ENCODE results near the gene FLYWCH2. TPM values are rescaled to one million over a fixed set of nuclear protein-coding genes. Genes with fewer than 3 reads are reported as not detected.

FLYWCH2 gene
- total RNA-seq, 1 experiment from 2014 or later = 23.9 TPM

DNA sequence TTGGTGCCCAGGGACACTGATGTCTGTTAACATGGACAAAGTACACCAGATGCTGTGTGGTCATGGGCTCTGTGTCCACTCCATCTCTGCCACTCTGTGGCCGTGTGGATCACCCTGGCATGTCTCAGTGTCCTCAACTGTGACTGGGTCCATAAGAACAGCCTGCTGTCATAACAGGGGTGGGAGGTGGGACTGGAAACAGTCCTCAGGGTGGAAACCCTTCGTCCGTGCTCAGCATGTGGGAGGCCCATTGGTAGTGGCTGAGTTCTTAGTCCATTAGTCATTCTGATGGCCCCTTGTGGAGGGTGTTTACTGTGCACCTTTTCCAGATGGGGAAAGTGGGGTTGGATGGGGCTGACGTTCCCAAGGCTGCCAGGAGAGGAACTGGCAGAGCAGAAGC, 12.8 kb downstream of the FLYWCH2 start:
- no peaks in the 10 kb centered on the region for H3K27me3 ChIP-seq (replicated peaks; ENCODE audit: insufficient read depth, low read depth, low read length, poor library complexity)
- H3K4me3 ChIP-seq (ENCODE audit: low read depth, low read length, poor library complexity, severe bottlenecking) = no peak overlapping the region
- H3K4me1 ChIP-seq (ENCODE audit: insufficient read depth, low read length, poor library complexity, severe bottlenecking) = no peaks in the 10 kb centered on the region
- intact Hi-C loops (cut with micrococcal nuclease; ENCODE audit: unreplicated experiment) = no loop called here
- ChIA-PET POLR2A (ENCODE audit: low non-redundant PET) (no interaction called here), CTCF (no interaction called here)
- no TSS peak for BruUV-seq (replicated peaks)
- H3K27ac ChIP-seq (ENCODE audit: low read depth, low read length, poor library complexity, severe bottlenecking) = no peak overlapping the region
- no peaks in the 10 kb centered on the region for H3K9me3 ChIP-seq (ENCODE audit: low read depth, low read length, poor library complexity, severe bottlenecking)
- TF ChIP-seq, protein P1, sequence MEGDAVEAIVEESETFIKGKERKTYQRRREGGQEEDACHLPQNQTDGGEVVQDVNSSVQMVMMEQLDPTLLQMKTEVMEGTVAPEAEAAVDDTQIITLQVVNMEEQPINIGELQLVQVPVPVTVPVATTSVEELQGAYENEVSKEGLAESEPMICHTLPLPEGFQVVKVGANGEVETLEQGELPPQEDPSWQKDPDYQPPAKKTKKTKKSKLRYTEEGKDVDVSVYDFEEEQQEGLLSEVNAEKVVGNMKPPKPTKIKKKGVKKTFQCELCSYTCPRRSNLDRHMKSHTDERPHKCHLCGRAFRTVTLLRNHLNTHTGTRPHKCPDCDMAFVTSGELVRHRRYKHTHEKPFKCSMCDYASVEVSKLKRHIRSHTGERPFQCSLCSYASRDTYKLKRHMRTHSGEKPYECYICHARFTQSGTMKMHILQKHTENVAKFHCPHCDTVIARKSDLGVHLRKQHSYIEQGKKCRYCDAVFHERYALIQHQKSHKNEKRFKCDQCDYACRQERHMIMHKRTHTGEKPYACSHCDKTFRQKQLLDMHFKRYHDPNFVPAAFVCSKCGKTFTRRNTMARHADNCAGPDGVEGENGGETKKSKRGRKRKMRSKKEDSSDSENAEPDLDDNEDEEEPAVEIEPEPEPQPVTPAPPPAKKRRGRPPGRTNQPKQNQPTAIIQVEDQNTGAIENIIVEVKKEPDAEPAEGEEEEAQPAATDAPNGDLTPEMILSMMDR (conservative IDR thresholded peaks at IDR 0.05; ENCODE audit: low read depth, low read length) = no peak
- TF ChIP-seq EZH2 (IDR thresholded peaks at IDR 0.05; ENCODE audit: borderline replicate concordance, low read depth, low read length, poor library complexity, severe bottlenecking) = no peak
- no peaks in the 10 kb centered on the region for H3K36me3 ChIP-seq (ENCODE audit: insufficient read depth, low read length, poor library complexity, severe bottlenecking)
- no peak for DNase-seq (ENCODE audit: low spot score)

DNA sequence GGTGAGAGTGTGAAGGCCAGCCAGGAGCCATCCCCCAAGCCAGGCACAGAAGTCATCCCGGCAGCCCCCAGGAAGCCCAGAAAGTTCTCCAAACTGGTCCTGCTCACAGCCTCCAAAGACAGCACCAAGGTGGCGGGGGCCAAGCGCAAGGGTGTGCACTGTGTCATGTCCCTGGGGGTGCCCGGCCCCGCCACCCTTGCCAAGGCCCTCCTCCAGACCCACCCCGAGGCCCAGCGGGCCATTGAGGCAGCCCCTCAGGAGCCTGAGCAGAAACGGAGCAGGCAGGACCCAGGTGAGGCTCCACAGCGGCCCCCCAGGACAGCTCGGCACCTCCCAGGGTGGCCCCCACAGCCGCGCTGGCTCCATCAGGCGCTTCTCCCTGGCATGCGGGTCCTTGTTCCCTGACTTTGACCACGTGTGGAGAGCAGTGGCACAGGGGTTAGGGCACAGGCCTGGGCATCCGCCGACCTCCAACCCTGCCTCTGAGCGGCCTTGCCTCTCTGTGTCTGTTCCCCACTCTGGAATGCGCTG, 13.5 kb downstream of the FLYWCH2 start:
- POLR2A ChIA-PET (ENCODE audit: low non-redundant PET) = no interaction called here
- Histone ChIP-seq H3K4me1 (ENCODE audit: insufficient read depth, low read length, poor library complexity, severe bottlenecking) (no peaks in the 10 kb centered on the region), H3K9me3 (ENCODE audit: low read depth, low read length, poor library complexity, severe bottlenecking) (no peaks in the 10 kb centered on the region), H3K4me3 (ENCODE audit: low read depth, low read length, poor library complexity, severe bottlenecking) (no peak overlapping the region), H3K27me3 (replicated peaks; ENCODE audit: insufficient read depth, low read depth, low read length, poor library complexity) (no peaks in the 10 kb centered on the region), H3K36me3 (ENCODE audit: insufficient read depth, low read length, poor library complexity, severe bottlenecking) (no peaks in the 10 kb centered on the region), H3K27ac (ENCODE audit: low read depth, low read length, poor library complexity, severe bottlenecking) (no peak overlapping the region)
- intact Hi-C loops (cut with micrococcal nuclease; ENCODE audit: unreplicated experiment) = no loop called here
- TF ChIP-seq, protein P1 (conservative IDR thresholded peaks at IDR 0.05; ENCODE audit: low read depth, low read length) = no peak
- TF ChIP-seq EZH2 (IDR thresholded peaks at IDR 0.05; ENCODE audit: borderline replicate concordance, low read depth, low read length, poor library complexity, severe bottlenecking) = no peak
- CTCF ChIA-PET = interaction anchor here (0.5 kb wide), 1 partner anchor 914 kb away, joined by 3 read pairs; no protein-coding TSS in a partner anchor
- no TSS peak for BruUV-seq (replicated peaks)
- DNase-seq (ENCODE audit: low spot score) = no peak

DNA sequence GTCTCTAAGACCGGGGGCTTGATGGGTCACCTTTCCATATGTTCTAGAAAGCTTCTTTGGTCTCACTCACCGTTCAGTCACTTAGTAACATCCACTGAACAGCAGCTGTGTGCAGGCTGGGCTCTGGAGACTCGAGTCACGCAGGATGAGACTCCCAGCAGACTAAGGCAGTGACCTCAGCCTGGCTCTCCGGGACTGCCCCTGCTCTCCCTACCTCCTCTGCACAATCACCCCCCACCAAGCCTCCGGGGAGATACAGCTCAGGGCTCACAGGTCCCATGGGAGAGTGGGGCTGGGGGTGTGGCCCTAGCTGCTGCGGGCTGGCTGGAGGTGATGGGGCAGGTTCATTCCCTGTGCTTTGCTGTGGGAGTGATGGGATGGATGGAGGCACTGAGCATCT, 14.1 kb downstream of the FLYWCH2 start:
- Histone ChIP-seq H3K4me3 (ENCODE audit: low read depth, low read length, poor library complexity, severe bottlenecking) (no peak overlapping the region), H3K27ac (ENCODE audit: low read depth, low read length, poor library complexity, severe bottlenecking) (no peak overlapping the region), H3K36me3 (ENCODE audit: insufficient read depth, low read length, poor library complexity, severe bottlenecking) (no peaks in the 10 kb centered on the region), H3K27me3 (replicated peaks; ENCODE audit: insufficient read depth, low read depth, low read length, poor library complexity) (no peaks in the 10 kb centered on the region), H3K4me1 (ENCODE audit: insufficient read depth, low read length, poor library complexity, severe bottlenecking) (no peaks in the 10 kb centered on the region), H3K9me3 (ENCODE audit: low read depth, low read length, poor library complexity, severe bottlenecking) (no peaks in the 10 kb centered on the region)
- CTCF ChIA-PET = no interaction called here
- no peak for DNase-seq (ENCODE audit: low spot score)
- BruUV-seq (replicated peaks) = no TSS peak
- POLR2A ChIA-PET (ENCODE audit: low non-redundant PET) = no interaction called here
- TF ChIP-seq, protein P1 (conservative IDR thresholded peaks at IDR 0.05; ENCODE audit: low read depth, low read length) = no peak
- TF ChIP-seq EZH2 (IDR thresholded peaks at IDR 0.05; ENCODE audit: borderline replicate concordance, low read depth, low read length, poor library complexity, severe bottlenecking) = no peak
- intact Hi-C loops (cut with micrococcal nuclease; ENCODE audit: unreplicated experiment) = no loop called here
